Type B pancreatic cell (in vitro differentiated cells): ENCODE measurements around the gene XKR3. TPM values are rescaled to one million over a fixed set of nuclear protein-coding genes. Genes with fewer than 3 reads are reported as not detected.

Experiments
- DNase-seq: peaks from one replicate; pipeline ENCODE4 v3.0.0; 2021; ENCODE audit warnings: mixed read lengths; ENCODE audit not compliant: unreplicated experiment; ENCODE audit errors: extremely low spot score
- H3K27ac Mint-ChIP-seq: 2 replicates; pipeline ENCODE4 v1.8.0; 2021; ENCODE audit warnings: mild to moderate bottlenecking, mixed read lengths
- H3K27me3 Mint-ChIP-seq: 2 replicates; pipeline ENCODE4 v1.8.0; 2021; ENCODE audit warnings: mixed read lengths
- H3K36me3 Mint-ChIP-seq: 2 replicates; pipeline ENCODE4 v1.8.0; 2021; ENCODE audit warnings: mixed read lengths
- H3K4me1 Mint-ChIP-seq: one replicate; pipeline ENCODE4 v1.8.0; 2021; ENCODE audit warnings: mixed read lengths; ENCODE audit not compliant: unreplicated experiment
- H3K4me3 Mint-ChIP-seq: 2 replicates; pipeline ENCODE4 v1.8.0; 2021; ENCODE audit warnings: mild to moderate bottlenecking, mixed read lengths
- H3K9me3 Mint-ChIP-seq: 2 replicates; pipeline ENCODE4 v1.8.0; 2021; ENCODE audit warnings: mixed read lengths
- total RNA-seq: library from RNA; stranded (reverse); gene quantifications from 2 replicates; pipeline ENCODE4 v1.2.1, GENCODE V29; 2021; ENCODE audit warnings: low replicate concordance
- TF ChIP-seq, protein P1 (sequence below): fragments of 200-600 bp; sonication (generic); conservative IDR thresholded peaks from 2 replicates; pipeline ENCODE4 v1.5.0; 2021; ENCODE audit warnings: antibody characterized with exemption, mild to moderate bottlenecking

XKR3 gene
- total RNA-seq, 1 donor from 2014 or later, result not detected

DNA sequence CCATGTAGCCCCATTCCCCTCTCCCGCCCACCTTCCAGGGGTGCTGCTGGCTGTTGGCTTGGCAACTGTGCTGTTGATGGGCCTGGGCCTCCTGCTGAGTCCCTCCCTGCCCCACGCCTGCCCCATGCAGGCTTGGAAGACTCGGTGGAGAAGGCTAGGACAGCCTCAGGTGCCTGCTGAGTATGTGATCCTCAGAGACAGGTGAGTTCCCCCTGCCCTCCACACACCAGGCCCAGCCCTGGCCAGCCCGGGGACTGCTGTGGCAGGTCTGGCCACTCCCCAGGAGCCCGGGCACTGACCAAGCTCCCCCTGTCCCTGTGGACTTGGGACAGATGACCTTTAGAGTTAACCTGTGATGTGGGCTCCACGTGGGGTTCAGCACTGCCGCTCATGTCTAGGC, 20.7 kb upstream of the XKR3 start:
- Mint-ChIP-seq H3K36me3 (no peaks in the 10 kb centered on the region), H3K4me3 (no peak overlapping the region), H3K4me1 (no peaks in the 10 kb centered on the region), H3K9me3 (peaks cover 8% of the 10 kb centered on the region), H3K27me3 (no peaks in the 10 kb centered on the region), H3K27ac (no peak overlapping the region)
- no peak for DNase-seq
- TF ChIP-seq, protein P1, sequence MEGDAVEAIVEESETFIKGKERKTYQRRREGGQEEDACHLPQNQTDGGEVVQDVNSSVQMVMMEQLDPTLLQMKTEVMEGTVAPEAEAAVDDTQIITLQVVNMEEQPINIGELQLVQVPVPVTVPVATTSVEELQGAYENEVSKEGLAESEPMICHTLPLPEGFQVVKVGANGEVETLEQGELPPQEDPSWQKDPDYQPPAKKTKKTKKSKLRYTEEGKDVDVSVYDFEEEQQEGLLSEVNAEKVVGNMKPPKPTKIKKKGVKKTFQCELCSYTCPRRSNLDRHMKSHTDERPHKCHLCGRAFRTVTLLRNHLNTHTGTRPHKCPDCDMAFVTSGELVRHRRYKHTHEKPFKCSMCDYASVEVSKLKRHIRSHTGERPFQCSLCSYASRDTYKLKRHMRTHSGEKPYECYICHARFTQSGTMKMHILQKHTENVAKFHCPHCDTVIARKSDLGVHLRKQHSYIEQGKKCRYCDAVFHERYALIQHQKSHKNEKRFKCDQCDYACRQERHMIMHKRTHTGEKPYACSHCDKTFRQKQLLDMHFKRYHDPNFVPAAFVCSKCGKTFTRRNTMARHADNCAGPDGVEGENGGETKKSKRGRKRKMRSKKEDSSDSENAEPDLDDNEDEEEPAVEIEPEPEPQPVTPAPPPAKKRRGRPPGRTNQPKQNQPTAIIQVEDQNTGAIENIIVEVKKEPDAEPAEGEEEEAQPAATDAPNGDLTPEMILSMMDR, result no peak

DNA sequence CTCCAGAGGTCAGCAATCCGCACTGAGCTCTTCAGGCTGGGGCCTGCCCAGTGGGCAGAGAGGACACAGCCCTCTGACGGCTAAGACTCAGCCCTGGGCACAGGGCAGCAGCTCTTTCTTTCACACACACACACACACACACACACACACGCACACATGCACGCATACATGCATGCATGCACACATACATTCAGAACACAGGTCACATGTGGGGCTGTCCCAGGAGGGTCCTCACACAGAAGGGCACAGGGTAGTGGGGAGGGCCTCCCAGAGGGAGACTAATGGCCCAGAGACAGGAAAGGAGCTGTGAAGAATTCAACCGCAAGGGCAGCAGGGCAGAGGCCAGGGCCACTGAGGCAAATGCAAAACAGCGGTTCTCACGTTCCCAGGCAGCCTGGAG, 20.3 kb upstream of the XKR3 start:
- TF ChIP-seq, protein P1, result no peak
- Mint-ChIP-seq H3K4me3 (no peak overlapping the region), H3K9me3 (peaks cover 8% of the 10 kb centered on the region)

DNA sequence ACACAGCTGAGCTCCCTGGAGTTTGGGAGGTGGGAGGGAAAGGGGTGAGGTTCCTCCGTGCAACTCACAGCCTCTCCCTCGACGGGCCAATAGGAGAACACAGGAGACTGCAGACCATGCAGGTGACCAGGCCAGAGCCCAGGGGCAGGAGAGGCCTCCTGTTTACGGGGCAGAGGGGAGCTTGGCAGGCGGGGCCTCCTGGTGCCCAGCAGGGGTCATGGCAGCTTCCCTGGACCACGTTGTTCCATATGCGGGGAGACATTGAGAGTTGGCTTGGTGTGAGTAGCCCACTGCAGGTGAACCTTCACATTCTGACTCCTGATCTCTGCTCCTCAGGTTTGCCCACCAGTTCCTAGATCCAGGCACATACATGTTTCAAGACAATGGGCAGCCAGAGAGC, 19.3 kb upstream of the XKR3 start:
- H3K27ac Mint-ChIP-seq, result no peak overlapping the region
- TF ChIP-seq, protein P1, result no peak
- H3K4me3 Mint-ChIP-seq, result no peak overlapping the region
- no peaks in the 10 kb centered on the region for H3K27me3 Mint-ChIP-seq
- DNase-seq, result no peak
- no peaks in the 10 kb centered on the region for H3K4me1 Mint-ChIP-seq
- no peaks in the 10 kb centered on the region for H3K36me3 Mint-ChIP-seq
- peaks cover 8% of the 10 kb centered on the region for H3K9me3 Mint-ChIP-seq

More for the DNA sequence above, 20.3 kb upstream of the XKR3 start:
- H3K27me3 Mint-ChIP-seq, result no peaks in the 10 kb centered on the region
- H3K4me1 Mint-ChIP-seq, result no peaks in the 10 kb centered on the region
- H3K36me3 Mint-ChIP-seq, result no peaks in the 10 kb centered on the region
- H3K27ac Mint-ChIP-seq, result no peak overlapping the region
- DNase-seq, result no peak

DNA sequence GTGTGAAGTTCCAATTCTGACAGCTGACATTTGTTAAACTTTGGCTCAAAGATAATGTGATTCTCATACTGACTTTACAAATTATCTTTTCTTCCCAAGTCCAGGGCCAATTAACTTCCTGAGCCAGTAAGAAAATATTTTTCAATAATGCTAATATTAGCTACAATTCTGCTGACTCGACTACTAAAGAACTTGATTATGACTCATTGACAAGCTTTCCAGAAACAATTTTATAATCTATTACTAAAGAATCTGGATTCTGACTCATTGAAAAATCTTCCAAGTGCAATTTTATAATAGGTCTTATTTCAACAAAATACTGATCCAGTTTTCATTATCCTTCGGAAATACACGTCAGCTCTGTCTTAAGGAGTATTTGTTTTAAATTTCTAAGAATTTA, 12.9 kb upstream of the XKR3 start:
- no peak overlapping the region for H3K27ac Mint-ChIP-seq
- H3K4me1 Mint-ChIP-seq, result no peaks in the 10 kb centered on the region
- no peaks in the 10 kb centered on the region for H3K9me3 Mint-ChIP-seq
- no peak overlapping the region for H3K4me3 Mint-ChIP-seq
- TF ChIP-seq, protein P1, result no peak
- H3K36me3 Mint-ChIP-seq, result no peaks in the 10 kb centered on the region
- no peak for DNase-seq
- H3K27me3 Mint-ChIP-seq, result no peaks in the 10 kb centered on the region

DNA sequence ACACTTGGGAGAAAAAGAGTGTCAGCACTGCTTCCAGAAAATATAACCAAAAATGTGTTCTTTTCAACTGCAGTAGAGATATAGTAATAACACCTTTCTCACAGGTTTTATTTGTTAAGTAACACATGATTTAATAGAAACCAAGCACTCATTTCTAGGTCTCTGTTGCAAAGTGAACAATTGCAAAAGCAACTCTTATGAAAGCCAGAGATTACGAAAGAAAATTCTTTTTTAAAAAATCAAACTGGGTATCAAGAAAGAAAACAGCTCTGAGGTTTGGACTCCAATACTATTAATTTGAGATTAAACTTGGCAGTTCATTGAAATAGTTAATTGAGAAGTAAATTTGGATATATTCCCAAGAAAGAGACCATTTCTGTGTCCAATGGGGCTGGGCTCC, 9.8 kb upstream of the XKR3 start:
- Mint-ChIP-seq H3K27me3 (no peaks in the 10 kb centered on the region), H3K36me3 (no peaks in the 10 kb centered on the region), H3K4me1 (no peaks in the 10 kb centered on the region), H3K27ac (no peak overlapping the region), H3K4me3 (no peak overlapping the region), H3K9me3 (no peaks in the 10 kb centered on the region)
- TF ChIP-seq, protein P1, result no peak
- no peak for DNase-seq

DNA sequence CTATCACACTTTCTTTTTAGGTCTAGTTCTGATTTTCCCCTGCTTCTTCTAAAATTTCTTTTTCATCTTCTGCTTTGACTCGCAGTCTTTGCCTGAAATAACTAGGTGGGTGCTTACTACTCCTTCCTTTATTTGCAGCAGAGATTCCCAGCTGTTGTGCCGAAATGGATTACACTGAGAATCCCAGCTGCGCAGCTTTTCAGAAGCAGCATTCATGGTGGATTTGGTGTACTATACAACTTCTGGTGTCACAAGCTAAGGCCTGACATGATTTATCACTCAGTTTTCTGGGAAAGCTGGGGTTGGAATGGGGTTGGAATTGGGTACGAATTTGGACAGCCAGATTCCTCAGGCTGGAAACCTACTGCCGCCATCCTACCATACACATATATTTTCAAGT, 6.0 kb upstream of the XKR3 start:
- no peaks in the 10 kb centered on the region for H3K4me1 Mint-ChIP-seq
- no peak overlapping the region for H3K27ac Mint-ChIP-seq
- no peaks in the 10 kb centered on the region for H3K27me3 Mint-ChIP-seq
- H3K9me3 Mint-ChIP-seq, result no peaks in the 10 kb centered on the region
- TF ChIP-seq, protein P1, result no peak
- H3K36me3 Mint-ChIP-seq, result no peaks in the 10 kb centered on the region
- no peak for DNase-seq
- no peak overlapping the region for H3K4me3 Mint-ChIP-seq
